ENCODE results near the gene ADCY1. TPM values are rescaled to one million over a fixed set of nuclear protein-coding genes. Genes with fewer than 3 reads are reported as not detected.

The ADCY1 gene
- total and polyA plus RNA-seq, 8 donors, result 0.33 to 1.8 (median 1.3) TPM

- Histone ChIP-seq H3K36me3 (no peaks in the 10 kb centered on the region), H3K27ac (no peak overlapping the region), H3K4me1 (peaks cover 0 to 6% (median 2%) of the 10 kb centered on the region in 4 donors), H3K9me3 (peaks cover 0 to 16% (median 13%) of the 10 kb centered on the region in 4 donors), H3K4me3 (no peak overlapping the region), H3K27me3 (peaks cover 0 to 4% (median 0%) of the 10 kb centered on the region in 3 donors)
- intact Hi-C loops (cut with DNase I; ENCODE audit: low total_unique reads), result no loop called here
- WGBS, 5 donors, result 84 to 93% (median 88%) methylated on average over 2 of the region's 2 CpGs
- no peak for DNase-seq
- TF ChIP-seq POLR2A (IDR thresholded peaks at IDR 0.05), result no peak
- no peak for TF ChIP-seq POLR2AphosphoS5 (IDR thresholded peaks at IDR 0.05)
- no peak for TF ChIP-seq EP300 (IDR thresholded peaks at IDR 0.05)
- TF ChIP-seq CTCF (IDR thresholded peaks at IDR 0.05), result no peak
Observed at GRCh38 chr7:45563401-45563800, 10.8 kb upstream of the ADCY1 start.

- peaks cover 0 to 4% (median 0%) of the 10 kb centered on the region in 3 donors for H3K27me3 ChIP-seq
- intact Hi-C loops (cut with DNase I; ENCODE audit: low total_unique reads), result no loop called here
- no peak overlapping the region for H3K4me3 ChIP-seq
- no peak overlapping the region for H3K27ac ChIP-seq
- WGBS, 5 donors, result 55 to 66% (median 60%) methylated on average over 12 of the region's 12 CpGs
- TF ChIP-seq POLR2AphosphoS5 (IDR thresholded peaks at IDR 0.05) (no peak), EP300 (IDR thresholded peaks at IDR 0.05) (no peak), CTCF (IDR thresholded peaks at IDR 0.05) (no peak), POLR2A (IDR thresholded peaks at IDR 0.05) (no peak)
- no peaks in the 10 kb centered on the region for H3K36me3 ChIP-seq
- H3K4me1 ChIP-seq, result peaks cover 0 to 6% (median 2%) of the 10 kb centered on the region in 4 donors
- peak in 1 of 2 donors; percentile 35 for DNase-seq
- H3K9me3 ChIP-seq, result peaks cover 0 to 15% (median 13%) of the 10 kb centered on the region in 4 donors
Observed at GRCh38 chr7:45563941-45564461, 10.2 kb upstream of the ADCY1 start.

GRCh38 chr7:45564485-45564884, 9.7 kb upstream of the ADCY1 start:
- Histone ChIP-seq H3K27ac (no peak overlapping the region), H3K4me3 (no peak overlapping the region), H3K36me3 (no peaks in the 10 kb centered on the region), H3K27me3 (peaks cover 0 to 4% (median 0%) of the 10 kb centered on the region in 3 donors), H3K9me3 (peaks cover 0 to 12% (median 10%) of the 10 kb centered on the region in 4 donors), H3K4me1 (peaks cover 0 to 6% (median 2%) of the 10 kb centered on the region in 4 donors)
- TF ChIP-seq POLR2A (IDR thresholded peaks at IDR 0.05) (no peak), EP300 (IDR thresholded peaks at IDR 0.05) (no peak), CTCF (IDR thresholded peaks at IDR 0.05) (no peak), POLR2AphosphoS5 (IDR thresholded peaks at IDR 0.05) (no peak)
- peak in 1 of 2 donors; percentile 38 for DNase-seq
- 54 to 75% (median 63%) methylated on average over 8 of the region's 8 CpGs for WGBS, 5 donors
- intact Hi-C loops (cut with DNase I; ENCODE audit: low total_unique reads), result no loop called here

GRCh38 chr7:45564886-45565455, 9.2 kb upstream of the ADCY1 start:
- 67 to 74% (median 72%) methylated on average over 8 to 9 of the region's 9 CpGs for WGBS, 5 donors
- H3K9me3 ChIP-seq, result peaks cover 0 to 7% (median 5%) of the 10 kb centered on the region in 4 donors
- no peaks in the 10 kb centered on the region for H3K36me3 ChIP-seq
- H3K4me3 ChIP-seq, result no peak overlapping the region
- H3K27ac ChIP-seq, result no peak overlapping the region
- intact Hi-C loops (cut with DNase I; ENCODE audit: low total_unique reads), result no loop called here
- TF ChIP-seq EP300 (IDR thresholded peaks at IDR 0.05), result no peak
- TF ChIP-seq POLR2A (IDR thresholded peaks at IDR 0.05), result no peak
- TF ChIP-seq POLR2AphosphoS5 (IDR thresholded peaks at IDR 0.05), result no peak
- no peak for TF ChIP-seq CTCF (IDR thresholded peaks at IDR 0.05)
- DNase-seq, result no peak
- H3K4me1 ChIP-seq, result peaks cover 0 to 6% (median 2%) of the 10 kb centered on the region in 4 donors
- peaks cover 0 to 4% (median 0%) of the 10 kb centered on the region in 3 donors for H3K27me3 ChIP-seq

Data from stomach (tissue), 9 donors.